Activated naive CD4-positive, alpha-beta T cell treated with anti-CD3 and anti-CD28 coated beads for 36 hours (primary cell): ENCODE measurements around the gene UBL5. TPM values are rescaled to one million over a fixed set of nuclear protein-coding genes. Genes with fewer than 3 reads are reported as not detected.
"Not testable (repeated sequence)": the region's sequence is repeated elsewhere in the genome, so short reads cannot be mapped to it uniquely, and the experiment has no call there.

Experiments
- CTCF ChIA-PET: fragments of 350-600 bp; sonication (Branson Sonifier 250); formaldehyde crosslinking; loops from one replicate; lab custom pipeline; 2021; ENCODE audit warnings: antibody characterized with exemption; lab: Charles Lee
- DNase-seq: peaks from one replicate; pipeline ENCODE4 v3.0.0-alpha.2; 2020
- H3K27ac Mint-ChIP-seq: one replicate; pipeline ENCODE4 v1.8.0; 2021; ENCODE audit warnings: mild to moderate bottlenecking, mixed read lengths
- H3K27me3 Mint-ChIP-seq: one replicate; pipeline ENCODE4 v1.8.0; 2021; ENCODE audit warnings: low read depth, mixed read lengths
- H3K36me3 Mint-ChIP-seq: one replicate; pipeline ENCODE4 v1.8.0; 2021; ENCODE audit warnings: low read depth, mixed read lengths
- H3K4me1 Mint-ChIP-seq: one replicate; pipeline ENCODE4 v1.8.0; 2021; ENCODE audit warnings: low read depth, mixed read lengths
- H3K4me3 Mint-ChIP-seq: one replicate; pipeline ENCODE4 v1.8.0; 2021; ENCODE audit warnings: mild to moderate bottlenecking, moderate library complexity, mixed read lengths
- H3K9me3 Mint-ChIP-seq: one replicate; pipeline ENCODE4 v1.8.0; 2021; ENCODE audit warnings: mixed read lengths
- intact Hi-C: fragments of 100-400 bp; cut with micrococcal nuclease; formaldehyde crosslinking; loops from one replicate; pipeline ENCODE4 v1.15.1; 2023
- total RNA-seq, 2 experiments: library from RNA; stranded (reverse); gene quantifications; one replicate each; pipeline ENCODE4 v1.2.3, GENCODE V29; 2021

Gene UBL5
- total RNA-seq = 100 to 1,000 TPM; 287 to 298 TPM

- CTCF ChIA-PET = interaction anchor here (0.9 kb wide), 1 partner anchor 11 kb away, joined by 3 read pairs; no protein-coding TSS in a partner anchor
- Mint-ChIP-seq H3K27me3 (no peaks in the 10 kb centered on the region), H3K9me3 (no peaks in the 10 kb centered on the region), H3K4me3 (peak within 1 kb of the TSS; percentile 100), H3K4me1 (peaks cover 26% of the 10 kb centered on the region), H3K36me3 (peaks cover 12% of the 10 kb centered on the region), H3K27ac (peak within 1 kb of the TSS; percentile 90)
- DNase-seq = peak; percentile 93
- intact Hi-C loops = loop anchor here (1.0 kb wide), 3 partner anchors 8 to 59 kb away; partner anchors contain the start of genes FBXL12, PIN1 and ZNF846
Observed at GRCh38 chr19:9827289-9828238, at the start of gene UBL5. Gene UBL5 (plus strand): TSS chr19:9827918. CDS start chr19:9828338, 420 bp downstream.

GRCh38 chr19:9782338-9782737 is 45.4 kb upstream of the UBL5 start:
- intact Hi-C loops = no loop called here
- H3K27ac Mint-ChIP-seq = no peak overlapping the region
- H3K4me1 Mint-ChIP-seq = peaks cover 20% of the 10 kb centered on the region
- peaks cover 6% of the 10 kb centered on the region for H3K9me3 Mint-ChIP-seq
- no peaks in the 10 kb centered on the region for H3K36me3 Mint-ChIP-seq
- CTCF ChIA-PET = no interaction called here
- H3K4me3 Mint-ChIP-seq = no peak overlapping the region
- no peaks in the 10 kb centered on the region for H3K27me3 Mint-ChIP-seq
- peak; percentile 25 for DNase-seq

- CTCF ChIA-PET, H3K9me3 Mint-ChIP-seq, DNase-seq, H3K36me3 Mint-ChIP-seq, H3K27me3 Mint-ChIP-seq, intact Hi-C loops: not testable (repeated sequence)
- Mint-ChIP-seq H3K4me3 (peak overlapping the region; percentile 93), H3K4me1 (peaks cover 20% of the 10 kb centered on the region), H3K27ac (peak overlapping the region; percentile 14)
Observed at GRCh38 chr19:9784163-9784496, 43.6 kb upstream of the UBL5 start.

- Mint-ChIP-seq H3K4me3 (peak overlapping the region; percentile 93), H3K27ac (peak overlapping the region; percentile 94), H3K36me3 (no peaks in the 10 kb centered on the region), H3K9me3 (no peaks in the 10 kb centered on the region), H3K27me3 (no peaks in the 10 kb centered on the region), H3K4me1 (peaks cover 25% of the 10 kb centered on the region)
- intact Hi-C loops = loop anchor here (1.0 kb wide), 4 partner anchors 11 to 199 kb away; partner anchors contain the start of genes FBXL12 and ZNF846
- DNase-seq = peak; percentile 100
- CTCF ChIA-PET = no interaction called here
Observed at GRCh38 chr19:9785367-9786331, 42.1 kb upstream of the UBL5 start.

- H3K9me3 Mint-ChIP-seq = no peaks in the 10 kb centered on the region
- H3K36me3 Mint-ChIP-seq = no peaks in the 10 kb centered on the region
- H3K27me3 Mint-ChIP-seq = no peaks in the 10 kb centered on the region
- H3K4me1 Mint-ChIP-seq = peaks cover 25% of the 10 kb centered on the region
- no peak for DNase-seq
- intact Hi-C loops = no loop called here
- H3K4me3 Mint-ChIP-seq = peak overlapping the region; percentile 93
- no peak overlapping the region for H3K27ac Mint-ChIP-seq
- CTCF ChIA-PET = no interaction called here
Observed at GRCh38 chr19:9786342-9786741, 41.4 kb upstream of the UBL5 start.

GRCh38 chr19:9786819-9787218 is 40.9 kb upstream of the UBL5 start:
- CTCF ChIA-PET = no interaction called here
- no peak for DNase-seq
- Mint-ChIP-seq H3K27ac (no peak overlapping the region), H3K27me3 (no peaks in the 10 kb centered on the region), H3K36me3 (no peaks in the 10 kb centered on the region), H3K9me3 (no peaks in the 10 kb centered on the region), H3K4me1 (peaks cover 27% of the 10 kb centered on the region), H3K4me3 (peak overlapping the region; percentile 60)
- intact Hi-C loops = no loop called here

GRCh38 chr19:9788604-9789003 is 39.1 kb upstream of the UBL5 start:
- H3K36me3 Mint-ChIP-seq, H3K27ac Mint-ChIP-seq, H3K9me3 Mint-ChIP-seq, intact Hi-C loops, H3K4me3 Mint-ChIP-seq, DNase-seq, H3K27me3 Mint-ChIP-seq: not testable (repeated sequence)
- CTCF ChIA-PET = interaction anchor here (0.6 kb wide), 1 partner anchor 125 kb away, joined by 3 read pairs; no protein-coding TSS in a partner anchor
- peaks cover 30% of the 10 kb centered on the region for H3K4me1 Mint-ChIP-seq

GRCh38 chr19:9789066-9789465 is 38.7 kb upstream of the UBL5 start:
- H3K4me1 Mint-ChIP-seq = peaks cover 27% of the 10 kb centered on the region
- no peaks in the 10 kb centered on the region for H3K9me3 Mint-ChIP-seq
- H3K27me3 Mint-ChIP-seq = no peaks in the 10 kb centered on the region
- intact Hi-C loops = no loop called here
- no peak overlapping the region for H3K4me3 Mint-ChIP-seq
- no peak overlapping the region for H3K27ac Mint-ChIP-seq
- CTCF ChIA-PET = no interaction called here
- H3K36me3 Mint-ChIP-seq = no peaks in the 10 kb centered on the region
- DNase-seq = no peak

- CTCF ChIA-PET = interaction anchor here (1.8 kb wide), 1 partner anchor 164 kb away, joined by 8 read pairs; no protein-coding TSS in a partner anchor
- H3K27me3 Mint-ChIP-seq, H3K4me3 Mint-ChIP-seq, H3K36me3 Mint-ChIP-seq, DNase-seq, intact Hi-C loops, H3K27ac Mint-ChIP-seq, H3K9me3 Mint-ChIP-seq: not testable (repeated sequence)
- H3K4me1 Mint-ChIP-seq = peaks cover 22% of the 10 kb centered on the region
Observed at GRCh38 chr19:9789579-9789978, 38.1 kb upstream of the UBL5 start.

- DNase-seq, H3K27ac Mint-ChIP-seq, H3K9me3 Mint-ChIP-seq, H3K27me3 Mint-ChIP-seq, H3K36me3 Mint-ChIP-seq: not testable (repeated sequence)
- Mint-ChIP-seq H3K4me1 (peaks cover 16% of the 10 kb centered on the region), H3K4me3 (peak overlapping the region; percentile 5)
- intact Hi-C loops = loop anchor here (2.0 kb wide), 1 partner anchor 958 kb away; the partner anchor contains the start of genes MBD3L1 and ZNF558
- CTCF ChIA-PET = interaction anchor here (1.0 to 1.8 kb wide), 2 partner anchors 165 to 585 kb away, joined by 3 to 8 read pairs; no protein-coding TSS in a partner anchor
Observed at GRCh38 chr19:9791073-9791367, 36.7 kb upstream of the UBL5 start.

- peak overlapping the region; percentile 77 for H3K27ac Mint-ChIP-seq
- DNase-seq = peak; percentile 96
- no peaks in the 10 kb centered on the region for H3K9me3 Mint-ChIP-seq
- H3K4me1 Mint-ChIP-seq = peaks cover 13% of the 10 kb centered on the region
- intact Hi-C loops = loop anchor here (1.0 to 2.0 kb wide), 7 partner anchors 28 to 959 kb away; partner anchors contain the start of genes FBXL12, MBD3L1, ZNF121 and ZNF317
- CTCF ChIA-PET = interaction anchor here (1.0 to 1.8 kb wide), 2 partner anchors 166 to 586 kb away, joined by 3 to 8 read pairs; no protein-coding TSS in a partner anchor
- H3K4me3 Mint-ChIP-seq = peak overlapping the region; percentile 86
- no peaks in the 10 kb centered on the region for H3K27me3 Mint-ChIP-seq
- no peaks in the 10 kb centered on the region for H3K36me3 Mint-ChIP-seq
Observed at GRCh38 chr19:9791552-9792205, 36.0 kb upstream of the UBL5 start.
